Activated B cell treated with CpG ODN at 0.5 μM for 24 hours (primary cell): Measurements from ENCODE around the gene PRRG4. TPM values are rescaled to one million over a fixed set of nuclear protein-coding genes. Genes with fewer than 3 reads are reported as not detected.
"Not testable (repeated sequence)": the region's sequence is repeated elsewhere in the genome, so short reads cannot be mapped to it uniquely, and the experiment has no call there.

ENCODE experiments used
- ATAC-seq: fragments of 200-7000 bp; cut with Tn5 transposase; one replicate; pipeline ENCODE4 v1.10.0; 2021; ENCODE audit warnings: low read depth, mild to moderate bottlenecking, moderate library complexity
- CTCF ChIA-PET: fragments of 350-600 bp; sonication (Branson Sonifier 250); formaldehyde crosslinking; loops from one replicate; lab custom pipeline; 2021; ENCODE audit warnings: antibody characterized with exemption; lab: Charles Lee
- POLR2A ChIA-PET: fragments of 350-600 bp; sonication (Branson Sonifier 250); formaldehyde crosslinking; loops from one replicate; lab custom pipeline; 2021; ENCODE audit warnings: antibody characterized with exemption; lab: Charles Lee
- DNase-seq: peaks from one replicate; pipeline ENCODE4 v3.0.0; 2022
- H3K27ac Mint-ChIP-seq: one replicate; pipeline ENCODE4 v1.8.0; 2020; ENCODE audit warnings: mixed read lengths
- H3K27me3 Mint-ChIP-seq: one replicate; pipeline ENCODE4 v1.8.0; 2021; ENCODE audit warnings: mixed read lengths
- H3K36me3 Mint-ChIP-seq: one replicate; pipeline ENCODE4 v1.8.0; 2021; ENCODE audit warnings: low read depth, mixed read lengths
- H3K4me1 Mint-ChIP-seq: one replicate; pipeline ENCODE4 v1.8.0; 2021; ENCODE audit warnings: mixed read lengths
- H3K4me3 Mint-ChIP-seq: one replicate; pipeline ENCODE4 v1.8.0; 2020; ENCODE audit warnings: mild to moderate bottlenecking, mixed read lengths
- H3K9me3 Mint-ChIP-seq: one replicate; pipeline ENCODE4 v1.8.0; 2020; ENCODE audit warnings: mixed read lengths
- intact Hi-C: fragments of 100-400 bp; cut with micrococcal nuclease; formaldehyde crosslinking; loops from one replicate; pipeline ENCODE4 v1.15.1; 2024
- total RNA-seq: library from RNA; stranded (reverse); gene quantifications from 2 replicates; pipeline ENCODE4 v1.2.3, GENCODE V29; 2022
- TF ChIP-seq, protein P1 (sequence below): fragments of 200-600 bp; IDR thresholded peaks from one replicate; pipeline ENCODE4 v1.8.0; 2022; ENCODE audit warnings: antibody characterized with exemption, mild to moderate bottlenecking

Gene PRRG4
- total RNA-seq, 1 donor from 2014 or later = 0.33 TPM

DNA sequence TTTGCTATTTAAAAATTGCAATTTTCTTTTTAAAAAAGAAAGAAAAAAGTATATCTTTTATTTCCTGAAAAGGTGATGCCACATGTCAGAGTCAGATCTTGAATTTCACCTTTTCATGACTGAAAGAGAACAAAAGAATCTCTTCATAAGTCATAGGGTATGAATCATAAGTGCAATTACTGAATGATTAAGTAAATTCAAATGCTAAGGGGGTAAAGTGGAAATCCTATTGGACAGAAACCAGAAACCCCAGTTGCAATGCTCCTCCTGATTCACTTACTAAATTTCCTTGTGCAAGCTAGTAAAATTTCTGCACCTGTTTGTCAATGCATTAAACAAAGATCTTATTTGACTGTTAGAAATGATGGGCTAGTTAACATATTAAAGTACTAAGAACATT, 8.2 kb upstream of the PRRG4 start:
- no peaks in the 10 kb centered on the region for H3K27me3 Mint-ChIP-seq
- TF ChIP-seq, protein P1, sequence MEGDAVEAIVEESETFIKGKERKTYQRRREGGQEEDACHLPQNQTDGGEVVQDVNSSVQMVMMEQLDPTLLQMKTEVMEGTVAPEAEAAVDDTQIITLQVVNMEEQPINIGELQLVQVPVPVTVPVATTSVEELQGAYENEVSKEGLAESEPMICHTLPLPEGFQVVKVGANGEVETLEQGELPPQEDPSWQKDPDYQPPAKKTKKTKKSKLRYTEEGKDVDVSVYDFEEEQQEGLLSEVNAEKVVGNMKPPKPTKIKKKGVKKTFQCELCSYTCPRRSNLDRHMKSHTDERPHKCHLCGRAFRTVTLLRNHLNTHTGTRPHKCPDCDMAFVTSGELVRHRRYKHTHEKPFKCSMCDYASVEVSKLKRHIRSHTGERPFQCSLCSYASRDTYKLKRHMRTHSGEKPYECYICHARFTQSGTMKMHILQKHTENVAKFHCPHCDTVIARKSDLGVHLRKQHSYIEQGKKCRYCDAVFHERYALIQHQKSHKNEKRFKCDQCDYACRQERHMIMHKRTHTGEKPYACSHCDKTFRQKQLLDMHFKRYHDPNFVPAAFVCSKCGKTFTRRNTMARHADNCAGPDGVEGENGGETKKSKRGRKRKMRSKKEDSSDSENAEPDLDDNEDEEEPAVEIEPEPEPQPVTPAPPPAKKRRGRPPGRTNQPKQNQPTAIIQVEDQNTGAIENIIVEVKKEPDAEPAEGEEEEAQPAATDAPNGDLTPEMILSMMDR = no peak
- no peaks in the 10 kb centered on the region for H3K36me3 Mint-ChIP-seq
- no peak for ATAC-seq
- no peak for DNase-seq
- intact Hi-C loops = no loop called here
- H3K4me1 Mint-ChIP-seq = no peaks in the 10 kb centered on the region
- CTCF ChIA-PET = no interaction called here
- no peak overlapping the region for H3K4me3 Mint-ChIP-seq
- POLR2A ChIA-PET = no interaction called here
- no peaks in the 10 kb centered on the region for H3K9me3 Mint-ChIP-seq
- no peak overlapping the region for H3K27ac Mint-ChIP-seq

DNA sequence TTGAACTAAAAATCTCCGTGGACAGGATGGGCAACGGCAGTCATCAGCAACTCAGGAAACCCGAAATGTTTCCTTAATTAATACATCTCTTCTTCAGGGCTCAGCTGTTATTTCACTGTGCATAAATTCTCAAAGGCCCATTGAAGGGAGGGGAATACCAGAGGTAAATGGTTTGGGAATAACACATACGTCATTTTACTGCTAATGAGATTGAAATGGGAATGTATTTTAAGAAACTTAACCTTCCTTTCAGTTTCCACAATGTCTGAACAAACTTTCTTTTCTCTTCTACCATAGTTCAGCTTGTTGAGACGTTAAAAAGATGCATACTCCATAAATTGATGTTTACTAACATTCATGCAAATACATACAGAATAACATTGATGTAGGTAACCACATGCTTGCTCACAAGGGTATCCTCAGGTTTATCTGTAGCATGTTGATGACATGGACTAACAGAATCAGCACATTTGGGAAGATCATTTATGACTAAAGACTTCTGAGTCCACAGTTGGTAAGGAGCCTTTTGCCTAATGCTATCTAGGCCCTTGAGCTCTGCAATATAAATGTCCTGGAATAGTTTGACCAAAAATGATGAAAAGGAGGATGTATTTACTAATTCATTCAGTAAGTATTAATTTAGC, 7.7 kb upstream of the PRRG4 start:
- no peak for DNase-seq
- Mint-ChIP-seq H3K9me3 (no peaks in the 10 kb centered on the region), H3K4me3 (no peak overlapping the region), H3K27ac (no peak overlapping the region), H3K36me3 (no peaks in the 10 kb centered on the region), H3K27me3 (no peaks in the 10 kb centered on the region), H3K4me1 (no peaks in the 10 kb centered on the region)
- CTCF ChIA-PET = no interaction called here
- POLR2A ChIA-PET = no interaction called here
- no peak for ATAC-seq
- TF ChIP-seq, protein P1 = no peak
- intact Hi-C loops = no loop called here

DNA sequence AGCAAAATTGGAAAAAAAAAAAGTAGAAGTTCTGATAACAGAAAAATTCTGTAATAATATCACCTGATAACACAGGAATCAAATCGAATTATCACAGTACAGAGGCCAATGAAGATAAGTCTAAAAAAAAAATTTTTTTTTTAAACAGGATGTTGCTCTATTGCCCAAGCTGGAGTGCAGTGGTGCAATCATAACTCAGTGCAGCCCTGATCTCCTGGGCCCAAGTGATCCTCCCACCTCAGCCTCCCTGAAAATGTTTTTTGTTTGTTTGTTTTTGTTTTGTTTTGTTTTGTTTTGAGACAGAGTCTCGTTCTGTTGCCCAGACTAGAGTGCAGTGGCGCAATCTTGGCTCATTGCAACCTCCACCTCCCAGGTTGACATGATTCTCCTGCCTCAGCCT, 6.1 kb upstream of the PRRG4 start:
- H3K36me3 Mint-ChIP-seq, H3K4me3 Mint-ChIP-seq, CTCF ChIA-PET, H3K27me3 Mint-ChIP-seq, H3K9me3 Mint-ChIP-seq, intact Hi-C loops, POLR2A ChIA-PET, ATAC-seq, H3K4me1 Mint-ChIP-seq, DNase-seq, H3K27ac Mint-ChIP-seq: not testable (repeated sequence)

DNA sequence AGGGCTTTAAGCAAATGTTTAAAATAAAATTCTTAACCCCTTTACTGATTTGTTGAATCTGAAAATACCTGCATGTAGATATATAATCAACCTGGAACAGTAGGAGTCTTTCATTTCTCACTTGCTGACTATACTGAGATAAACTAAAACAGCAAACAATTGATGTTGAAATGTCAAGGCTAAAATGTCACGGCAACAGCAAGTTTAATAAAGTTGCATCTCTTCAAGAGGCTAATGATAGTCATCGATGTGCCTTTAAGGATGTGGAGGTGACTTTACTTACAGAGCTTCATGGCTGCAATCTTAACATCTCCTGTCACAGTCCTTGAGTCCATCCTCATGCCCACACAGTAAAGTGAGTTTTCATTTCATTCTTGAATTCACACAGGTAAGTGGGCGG, 3.6 kb upstream of the PRRG4 start:
- Mint-ChIP-seq H3K4me1 (peaks cover 12% of the 10 kb centered on the region), H3K4me3 (no peak overlapping the region), H3K36me3 (no peaks in the 10 kb centered on the region), H3K27me3 (peaks cover 8% of the 10 kb centered on the region), H3K9me3 (no peaks in the 10 kb centered on the region), H3K27ac (no peak overlapping the region)
- intact Hi-C loops = no loop called here
- DNase-seq (no peak), ATAC-seq (no peak)
- CTCF ChIA-PET = no interaction called here
- POLR2A ChIA-PET = no interaction called here
- TF ChIP-seq, protein P1 = no peak

DNA sequence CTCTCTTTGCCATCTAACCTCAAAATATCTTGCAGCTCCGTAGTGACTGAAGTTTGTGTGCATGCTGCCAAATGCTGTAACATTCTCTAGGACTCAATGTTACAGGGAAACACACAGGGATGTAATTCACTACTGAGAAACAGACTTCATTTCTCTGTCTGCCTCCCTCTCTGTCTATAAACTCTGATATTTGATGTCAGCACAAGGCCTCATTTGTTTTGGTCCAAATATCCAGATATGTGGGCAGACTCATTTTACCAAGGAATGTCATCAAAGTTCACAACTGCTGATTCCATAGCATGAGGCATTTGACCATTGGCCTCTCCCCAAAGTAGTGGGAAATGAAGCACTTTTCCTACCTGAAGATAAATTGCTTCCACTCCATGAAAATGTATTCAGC, 2.5 kb upstream of the PRRG4 start:
- no peak for DNase-seq
- POLR2A ChIA-PET = no interaction called here
- Mint-ChIP-seq H3K27ac (no peak overlapping the region), H3K9me3 (no peaks in the 10 kb centered on the region), H3K4me3 (no peak overlapping the region), H3K27me3 (peaks cover 13% of the 10 kb centered on the region), H3K4me1 (peaks cover 12% of the 10 kb centered on the region), H3K36me3 (no peaks in the 10 kb centered on the region)
- no peak for ATAC-seq
- intact Hi-C loops = no loop called here
- TF ChIP-seq, protein P1 = no peak
- CTCF ChIA-PET = no interaction called here
